CD4-positive, alpha-beta T cell treated with Interleukin-6 for 4 hours (primary cell): ENCODE measurements around the gene CBR4.
"Not testable (repeated sequence)": the region's sequence is repeated elsewhere in the genome, so short reads cannot be mapped to it uniquely, and the experiment has no call there.

Experiments used
- DNase-seq: peaks from one replicate; pipeline ENCODE4 v3.0.0-alpha.2; 2020; ENCODE audit warnings: mixed read lengths

Gene CBR4

GRCh38 chr4:169010125-169011023 lies at the start of gene CBR4:
Gene CBR4 (minus strand): TSS chr4:169010255. CDS start chr4:169010089, 166 bp downstream.
- peak; percentile 98 for DNase-seq

DNA sequence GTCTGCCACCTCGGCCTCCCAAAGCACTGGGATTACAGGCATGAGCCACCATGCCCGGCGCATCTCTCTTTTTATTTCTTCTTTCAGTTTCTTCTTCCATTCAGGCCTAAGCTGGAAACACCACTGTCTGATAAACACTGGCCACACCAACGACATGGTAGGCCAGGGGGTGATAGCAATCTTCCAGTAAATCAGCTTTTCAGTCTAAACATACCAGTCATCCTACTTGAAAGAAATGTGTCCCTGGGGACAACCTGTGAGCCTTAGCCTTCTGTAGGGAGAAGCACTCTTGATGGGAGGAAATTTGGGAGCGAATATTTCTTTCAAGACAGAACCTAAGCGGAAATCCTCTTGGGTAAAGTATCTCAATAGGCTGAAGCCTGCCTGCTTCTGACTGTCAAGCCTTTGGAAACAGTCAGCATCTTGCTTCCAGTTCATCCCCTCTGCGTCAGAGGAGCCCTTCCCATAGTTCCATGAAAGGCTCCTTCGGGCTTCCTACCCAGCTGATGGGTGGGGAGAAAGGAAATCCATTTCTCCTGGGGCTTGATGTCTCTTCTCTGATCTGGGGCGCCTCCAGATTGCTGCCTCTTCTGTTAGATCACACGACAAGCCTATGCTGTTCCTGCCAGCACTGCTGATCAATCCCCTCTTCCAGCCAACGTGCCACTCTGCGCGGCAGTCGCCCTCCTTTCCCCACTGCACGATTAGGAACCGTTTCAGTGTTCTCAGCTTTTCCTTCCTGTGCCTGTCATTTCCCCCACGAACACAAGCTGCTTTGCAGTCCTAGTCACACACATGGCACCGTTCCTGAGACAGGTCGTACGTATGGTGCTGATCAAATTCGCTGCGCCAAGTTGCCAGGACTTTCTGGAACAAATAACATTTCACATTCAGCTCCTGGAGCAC lies 49.5 kb upstream of the CBR4 start:
- DNase-seq = no peak

- DNase-seq = no peak
Measured at GRCh38 chr4:169058312-169058711, 48.3 kb upstream of the CBR4 start.

DNA sequence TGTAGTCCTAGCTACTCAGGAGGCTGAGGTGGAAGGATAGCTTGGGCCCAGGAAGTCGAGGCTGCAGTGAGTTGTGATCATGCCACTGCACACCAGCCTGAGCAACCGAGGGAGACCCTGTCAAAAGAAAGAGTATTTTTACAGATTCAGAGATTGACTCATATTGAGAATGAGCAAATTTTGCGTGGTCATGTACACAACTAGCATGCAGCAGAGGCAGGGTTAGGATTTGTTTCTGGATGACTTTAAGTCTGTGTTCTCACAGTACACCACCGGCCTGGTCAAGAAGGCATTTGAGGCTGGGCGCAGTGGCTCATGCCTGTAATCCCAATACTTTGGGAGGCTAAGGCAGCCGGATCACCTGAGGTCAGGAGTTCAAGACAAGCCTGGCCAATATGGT lies 44.8 kb upstream of the CBR4 start:
- no peak for DNase-seq

DNA sequence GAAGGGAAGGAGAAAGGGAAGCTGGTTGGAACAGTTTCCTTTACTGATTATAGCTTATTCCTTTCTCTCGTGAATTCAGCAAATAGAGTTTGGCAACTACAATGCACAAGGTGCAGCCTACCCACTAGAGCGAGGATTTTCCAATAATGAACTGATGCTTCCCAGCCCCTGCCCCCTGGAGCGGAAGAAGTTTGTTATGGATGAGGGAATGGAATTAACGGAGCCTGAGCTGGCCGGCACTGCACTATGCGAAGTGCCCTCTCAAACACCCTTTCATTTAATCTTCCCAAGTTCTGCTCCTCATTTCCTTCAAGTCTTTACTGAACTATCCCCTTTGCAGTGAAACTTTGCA lies 42.5 kb upstream of the CBR4 start:
- no peak for DNase-seq

DNA sequence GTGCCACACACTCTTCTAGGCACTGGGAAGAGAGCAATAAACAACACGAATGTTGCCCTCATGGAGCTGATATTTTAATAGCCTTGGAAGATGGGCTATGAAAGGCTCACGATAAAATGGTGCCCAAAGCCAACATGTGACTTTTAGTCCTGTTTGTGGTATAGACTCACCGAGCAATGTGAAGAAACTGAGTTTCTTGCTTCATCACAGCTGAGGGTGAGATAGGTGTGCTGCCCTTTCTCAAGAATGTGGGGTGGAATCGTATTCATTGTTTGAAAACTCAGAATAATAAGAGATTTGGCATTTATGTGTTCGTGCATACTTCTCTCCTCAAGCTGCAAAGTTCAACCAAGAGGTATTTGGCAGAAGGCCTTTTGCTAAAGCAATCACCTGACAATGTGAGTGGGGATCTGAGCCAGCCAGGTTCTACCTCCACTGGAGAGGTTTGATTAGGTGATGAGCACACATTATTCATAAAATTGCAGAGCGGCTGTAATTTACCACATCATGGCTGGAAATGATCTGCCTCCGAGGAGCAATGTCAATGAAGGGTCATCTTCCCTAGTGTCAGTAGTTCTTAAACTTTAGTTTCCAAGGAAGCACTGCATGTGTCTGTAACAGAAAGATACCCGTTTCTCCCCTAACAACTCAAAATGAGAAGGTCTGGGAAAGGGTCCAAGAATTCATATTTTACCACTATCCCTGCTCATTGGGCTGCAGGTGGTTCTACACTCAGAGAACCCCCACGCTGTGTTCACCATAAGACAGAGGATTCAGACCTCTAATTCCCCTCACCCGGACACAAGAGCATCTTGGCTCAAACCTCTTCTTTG lies 41.9 kb upstream of the CBR4 start:
- DNase-seq = no peak

DNA sequence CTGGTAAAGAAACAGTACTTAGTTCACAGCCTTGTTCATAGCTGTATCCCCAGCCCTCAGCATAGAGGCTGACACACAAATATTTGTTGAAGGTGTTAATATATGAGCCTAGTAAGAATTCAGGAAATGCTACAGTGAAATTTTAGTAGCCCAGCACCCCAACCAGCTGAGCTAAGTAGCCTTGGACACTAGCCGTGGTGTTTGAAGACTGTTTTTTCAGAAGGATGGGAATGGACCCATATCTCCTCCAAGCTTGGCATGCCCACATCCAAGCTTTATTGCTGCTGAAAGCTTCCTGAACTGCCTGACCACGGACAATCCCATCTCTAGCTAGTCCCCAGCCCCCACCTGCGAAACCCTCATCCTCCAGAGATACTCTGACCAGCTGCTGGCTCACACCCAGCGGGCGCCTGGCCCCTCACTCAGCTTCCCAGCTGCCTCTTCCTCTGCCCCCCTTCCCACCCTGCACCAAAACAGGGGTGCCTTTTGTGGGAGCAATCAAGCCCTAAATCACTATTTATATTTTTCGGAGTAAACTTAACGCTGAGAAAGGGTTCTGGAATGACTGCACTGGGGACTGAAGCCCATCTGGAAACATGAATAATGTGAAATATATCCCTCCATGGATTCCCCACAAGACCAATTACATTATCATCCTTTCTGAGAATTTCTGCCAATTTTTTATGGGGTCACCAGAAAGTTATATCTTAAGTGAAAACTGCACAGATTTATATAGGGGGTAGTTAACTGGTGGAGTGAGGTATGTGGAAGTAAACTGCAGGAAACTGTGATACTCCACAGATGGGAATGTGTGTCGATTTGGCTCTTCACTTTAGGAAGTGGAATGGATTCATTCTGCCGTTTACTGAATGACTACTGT lies 41.1 kb upstream of the CBR4 start:
- no peak for DNase-seq

DNA sequence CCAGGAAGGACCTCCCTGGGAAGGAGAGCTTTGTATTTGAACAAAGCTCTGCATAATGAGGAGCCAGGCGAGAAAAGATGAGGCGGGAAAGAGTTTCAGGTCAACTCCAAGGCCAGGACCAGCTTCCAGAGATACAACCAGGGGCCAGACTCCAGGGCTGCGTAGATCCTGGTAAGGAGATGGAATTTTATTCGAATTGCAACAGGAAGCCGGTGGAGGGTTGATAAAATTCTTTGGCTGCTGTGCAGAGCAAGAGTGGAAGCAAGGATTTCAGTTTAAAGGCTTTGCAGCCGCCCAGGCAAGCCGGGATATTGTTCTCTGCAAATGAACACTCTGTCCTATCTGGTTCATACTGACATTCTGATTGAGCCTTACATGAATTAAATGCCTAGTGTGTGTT lies 40.2 kb upstream of the CBR4 start:
- DNase-seq = no peak

DNA sequence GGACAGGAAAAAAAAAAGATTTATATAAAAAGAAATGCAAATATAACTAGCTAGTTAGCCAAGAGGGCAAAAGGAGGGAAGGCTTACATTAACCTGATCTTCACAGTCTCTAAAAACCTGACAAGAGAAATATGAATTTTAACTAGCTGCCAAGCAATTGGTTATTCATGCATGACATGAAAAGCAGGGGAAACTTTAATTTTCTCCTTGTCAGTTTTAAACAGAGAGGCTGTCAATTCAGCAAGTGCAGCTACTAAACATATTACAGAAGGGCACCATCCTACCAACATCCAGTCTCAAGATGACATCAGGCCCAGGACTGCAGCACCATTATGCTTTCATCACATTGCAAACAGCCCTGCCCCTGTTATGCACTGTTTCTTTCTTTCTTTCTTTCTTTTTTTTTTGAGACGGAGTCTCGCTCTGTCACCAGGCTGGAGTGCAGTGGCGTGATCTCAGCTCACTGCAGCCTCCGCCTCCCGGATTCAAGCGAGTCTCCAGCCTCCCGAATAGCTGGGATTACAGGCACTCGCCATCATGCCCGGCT lies 38.9 kb upstream of the CBR4 start:
- DNase-seq = no peak

DNA sequence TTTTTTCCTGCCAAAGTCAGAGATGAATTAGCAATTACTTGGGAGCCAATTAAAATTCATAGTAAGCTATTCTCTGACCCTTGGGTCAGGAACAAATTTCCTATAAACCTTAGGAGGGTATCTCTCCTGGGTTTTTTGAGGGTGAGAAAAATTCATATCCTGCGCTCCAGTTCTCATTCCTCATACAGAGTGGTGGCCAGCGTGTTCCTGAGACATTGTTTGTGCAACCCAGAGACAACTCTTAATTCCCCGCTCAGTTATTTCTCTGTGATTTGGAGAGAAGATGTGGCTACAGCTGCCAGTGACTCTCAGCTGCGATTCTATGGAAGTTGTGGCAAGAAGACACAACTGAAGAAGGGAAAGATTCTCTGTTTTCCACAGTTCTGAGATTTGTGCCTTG lies 37.9 kb upstream of the CBR4 start:
- DNase-seq = no peak

GRCh38 chr4:169045862-169046584 lies 36.0 kb upstream of the CBR4 start:
- DNase-seq = no peak

DNA sequence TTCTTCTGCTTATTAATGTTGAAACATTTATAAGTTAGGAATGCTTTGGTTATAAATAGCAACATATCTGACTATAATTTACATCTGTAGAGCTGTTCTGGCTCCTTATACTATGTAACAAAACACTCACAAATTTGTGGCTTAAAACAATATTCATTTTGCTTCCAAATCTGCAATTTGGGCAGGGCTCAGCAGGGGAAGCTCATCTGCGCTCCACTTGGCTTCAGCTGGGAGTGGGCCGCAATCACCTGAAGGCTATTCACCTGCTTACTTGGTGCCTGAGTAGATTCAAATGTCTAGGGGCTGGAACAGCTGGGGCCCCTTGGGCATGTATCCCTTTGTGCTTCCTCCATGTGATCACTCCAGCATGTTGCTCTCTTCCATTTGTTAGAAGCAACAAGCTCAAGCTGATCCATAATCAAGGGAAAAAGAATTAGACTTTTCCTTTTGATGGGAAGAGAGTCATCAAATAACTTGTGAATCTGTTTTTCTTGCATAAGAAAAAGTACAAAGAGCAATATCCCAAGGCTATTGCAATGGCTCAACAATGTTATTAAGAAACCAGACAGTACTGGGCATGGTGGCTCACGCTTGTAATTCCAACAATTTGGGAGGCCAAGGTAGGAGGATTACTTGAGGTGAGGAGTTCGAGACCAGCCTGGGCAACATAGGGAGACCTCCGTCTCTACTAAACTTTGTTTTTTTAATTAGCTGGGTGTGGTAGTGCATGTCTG lies 34.8 kb upstream of the CBR4 start:
- no peak for DNase-seq

DNA sequence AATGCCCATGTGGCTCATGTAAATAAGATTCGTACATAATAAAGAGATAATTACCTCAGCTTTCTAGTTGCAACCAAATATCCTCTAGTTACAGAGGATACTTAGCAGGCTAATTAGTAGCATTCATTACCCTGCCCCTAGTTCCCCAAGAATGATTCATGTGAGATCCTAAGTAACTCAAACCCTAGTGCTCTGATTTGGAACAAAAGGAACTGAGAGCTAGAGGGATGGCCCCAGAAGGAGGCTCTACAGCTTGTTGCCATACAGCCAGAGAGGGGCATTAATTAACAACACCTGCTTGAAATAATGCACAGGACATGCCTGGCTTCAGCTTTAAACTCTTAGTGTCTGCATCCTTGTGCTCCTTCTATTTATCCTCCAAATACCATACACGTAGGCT lies 32.6 kb upstream of the CBR4 start:
- no peak for DNase-seq

GRCh38 chr4:169040559-169041261 lies 30.7 kb upstream of the CBR4 start:
- DNase-seq = no peak

DNA sequence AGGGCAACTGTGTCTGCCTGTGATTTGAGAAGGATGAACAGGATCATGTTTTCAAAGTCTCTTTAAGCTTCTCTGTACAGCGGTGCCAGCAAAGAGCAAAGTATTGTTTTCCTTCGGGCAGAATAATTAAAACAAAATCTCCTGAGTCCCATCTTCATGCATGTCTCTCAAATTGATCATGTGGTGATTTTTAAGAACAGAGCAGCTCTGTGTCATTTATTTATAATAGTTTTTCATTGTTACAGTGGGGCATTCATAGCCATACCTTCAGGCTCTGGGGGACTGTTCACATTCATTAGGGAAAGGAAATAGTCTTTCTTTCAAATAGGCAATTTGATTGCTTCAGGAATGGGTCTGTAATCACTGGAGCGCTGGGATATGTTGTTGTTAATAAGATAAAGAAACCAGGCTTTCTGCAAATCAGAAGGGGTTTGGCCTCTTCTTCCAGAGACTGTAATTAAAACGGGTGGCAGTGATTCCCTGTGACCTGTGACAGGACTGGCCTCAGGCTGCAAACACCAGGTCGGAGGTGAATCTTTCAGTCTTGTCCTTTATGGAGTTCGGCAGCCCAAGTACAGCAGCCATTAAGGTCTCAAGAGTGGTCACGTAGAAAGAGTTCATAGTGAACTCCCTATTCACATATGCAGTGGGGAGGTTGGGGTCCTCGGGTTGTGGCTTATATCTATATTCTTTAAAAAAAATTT lies 29.3 kb upstream of the CBR4 start:
- no peak for DNase-seq

DNA sequence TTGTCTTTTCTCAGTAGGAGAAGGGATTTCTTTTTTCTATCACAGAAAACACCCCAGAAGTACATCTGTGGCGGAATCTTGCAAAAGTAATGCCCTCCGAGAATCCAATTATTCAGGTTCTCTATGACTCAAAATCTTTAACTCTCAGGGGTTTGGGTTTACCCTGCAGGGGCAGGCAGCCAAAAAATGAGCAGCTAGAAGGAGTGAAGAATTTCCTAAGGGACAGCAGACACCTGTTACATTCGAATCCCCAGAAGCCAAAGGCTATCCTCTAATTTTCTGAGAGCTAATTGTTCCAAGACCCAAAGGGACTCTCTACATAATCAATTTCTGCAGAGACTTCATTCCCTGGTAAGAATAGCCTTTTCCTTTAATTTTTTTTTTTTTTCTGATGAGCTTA lies 27.5 kb upstream of the CBR4 start:
- no peak for DNase-seq

- DNase-seq = not testable (repeated sequence)
Measured at GRCh38 chr4:169035871-169036620, 26.0 kb upstream of the CBR4 start.

DNA sequence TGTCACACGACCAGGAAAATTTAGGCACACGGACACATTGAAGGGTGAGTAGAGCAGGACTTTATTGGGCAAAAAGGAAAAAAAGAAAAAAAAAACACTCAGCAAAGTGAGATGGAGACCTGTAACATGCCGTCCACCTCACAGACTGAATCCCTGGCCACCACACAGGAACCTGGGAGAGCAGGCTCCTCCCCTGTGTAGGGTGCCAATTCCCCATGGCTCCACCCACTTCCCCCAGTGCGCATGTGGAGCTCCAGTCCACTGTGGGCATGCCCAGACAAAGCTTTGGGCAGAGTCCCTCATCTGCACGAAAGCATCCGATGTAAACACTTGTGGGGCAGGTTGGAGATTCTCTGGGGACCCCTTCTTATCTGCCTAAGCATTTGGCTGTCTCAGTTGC lies 23.6 kb upstream of the CBR4 start:
- no peak for DNase-seq
